PC-9 (cell line): ENCODE data around the gene COX8A. TPM values are rescaled to one million over a fixed set of nuclear protein-coding genes. Genes with fewer than 3 reads are reported as not detected.

Experiments used
- BruUV-seq: library from RNA; stranded (reverse); fragments of 400-500 nt; replicated peaks from 2 replicates; lab custom pipeline; 2021; lab: Mats Ljungman, UMichigan
- CTCF ChIA-PET: fragments of 300-600 bp; sonication (Branson Sonifier 250); formaldehyde crosslinking; loops from one replicate; lab custom pipeline; 2022; ENCODE audit warnings: antibody characterized with exemption; lab: Charles Lee
- POLR2A ChIA-PET: fragments of 300-600 bp; sonication (Branson Sonifier 250); formaldehyde crosslinking; loops from one replicate; lab custom pipeline; 2022; ENCODE audit warnings: antibody characterized with exemption; ENCODE audit not compliant: unreplicated experiment; lab: Charles Lee
- DNase-seq, 2 experiments: peaks; one replicate each; pipeline versions ENCODE4 v3.0.0 to v3.0.0-alpha.2; 2015 to 2022; ENCODE audit warnings: mixed read lengths in 1 of 2
- H2AFZ ChIP-seq: fragments of 200-600 bp; sonication (generic); 2 replicates; pipeline ENCODE4 v1.8.1; 2017; ENCODE audit warnings: antibody characterized with exemption
- H3F3A ChIP-seq: fragments of 200-600 bp; sonication (generic); 2 replicates; pipeline ENCODE4 v1.8.1; 2017; ENCODE audit warnings: antibody characterized with exemption, mild to moderate bottlenecking, low read depth; ENCODE audit not compliant: insufficient read depth
- H3K27ac ChIP-seq: fragments of 200-600 bp; sonication (generic); 2 replicates; pipeline ENCODE4 v1.6.1; 2016; ENCODE audit warnings: mixed run types
- H3K27me3 ChIP-seq: fragments of 200-600 bp; sonication (generic); 2 replicates; pipeline ENCODE4 v1.6.1; 2016; ENCODE audit warnings: low read depth, mixed run types; ENCODE audit not compliant: insufficient read depth
- H3K36me3 ChIP-seq: fragments of 200-600 bp; sonication (generic); 2 replicates; pipeline ENCODE4 v1.6.1; 2016; ENCODE audit warnings: low read depth, mixed run types
- H3K4me1 ChIP-seq: fragments of 200-600 bp; sonication (generic); replicated peaks from 2 replicates; pipeline ENCODE4 v1.6.1; 2016; ENCODE audit warnings: mixed run types; ENCODE audit not compliant: insufficient read depth
- H3K4me2 ChIP-seq: fragments of 200-600 bp; sonication (generic); 2 replicates; pipeline ENCODE4 v1.6.1; 2017; ENCODE audit warnings: mixed run types
- H3K4me3 ChIP-seq: fragments of 200-600 bp; sonication (generic); 2 replicates; pipeline ENCODE4 v1.6.1; 2016; ENCODE audit warnings: mixed run types
- H3K79me2 ChIP-seq: fragments of 200-600 bp; sonication (generic); 2 replicates; pipeline ENCODE4 v1.6.1; 2017; ENCODE audit warnings: low read depth, mixed run types
- H3K9me2 ChIP-seq: fragments of 200-600 bp; sonication (generic); 2 replicates; pipeline ENCODE4 v1.8.1; 2017; ENCODE audit warnings: mild to moderate bottlenecking; ENCODE audit not compliant: insufficient read depth
- H3K9me3 ChIP-seq: fragments of 200-600 bp; sonication (generic); 2 replicates; pipeline ENCODE4 v1.8.1; 2016; ENCODE audit warnings: low read depth; ENCODE audit not compliant: insufficient read depth
- H4K20me1 ChIP-seq: fragments of 200-600 bp; sonication (generic); 2 replicates; pipeline ENCODE4 v1.8.1; 2017; ENCODE audit not compliant: insufficient read depth
- CTCF ChIP-seq: fragments of 200-600 bp; sonication (generic); conservative IDR thresholded peaks from 2 replicates; pipeline ENCODE4 v1.6.1; 2017; ENCODE audit warnings: mixed run types, antibody characterized with exemption, mild to moderate bottlenecking, moderate library complexity
- EZH2 ChIP-seq: fragments of 200-600 bp; sonication (generic); IDR thresholded peaks from 2 replicates; pipeline ENCODE4 v1.8.0; 2017; ENCODE audit warnings: antibody characterized with exemption, low read depth
- intact Hi-C: fragments of 100-400 bp; cut with micrococcal nuclease; formaldehyde crosslinking; loops from one replicate; pipeline ENCODE4 v1.10.0; 2022; ENCODE audit not compliant: unreplicated experiment
- total RNA-seq: library from RNA; stranded (reverse); gene quantifications from 2 replicates; pipeline ENCODE4 v1.2.3, GENCODE V29; 2021

The COX8A gene
- total RNA-seq, 1 experiment from 2014 or later = 547 TPM

- intact Hi-C loops = no loop called here
- Histone ChIP-seq H3K36me3 (no peaks in the 10 kb centered on the region), H3K9me3 (no peaks in the 10 kb centered on the region), H3K4me2 (no peak overlapping the region), H3K4me1 (no peaks in the 10 kb centered on the region), H2AFZ (no peak overlapping the region), H3F3A (peaks cover 6% of the 10 kb centered on the region; the same call in 1 of the 2 replicates), H3K9me2 (no peaks in the 10 kb centered on the region), H3K79me2 (no peaks in the 10 kb centered on the region), H3K27ac (no peak overlapping the region), H3K27me3 (no peaks in the 10 kb centered on the region), H4K20me1 (peaks cover 33% of the 10 kb centered on the region), H3K4me3 (no peak overlapping the region)
- no TSS peak for BruUV-seq
- ChIA-PET CTCF (no interaction called here), POLR2A (no interaction called here)
- no peak for DNase-seq
- no peak for TF ChIP-seq CTCF
- TF ChIP-seq EZH2 = no peak
These were observed 39.9 kb downstream of the COX8A start for GRCh38 chr11:64014356-64014755.

- BruUV-seq = no TSS peak
- Histone ChIP-seq H4K20me1 (peaks cover 33% of the 10 kb centered on the region), H2AFZ (no peak overlapping the region), H3K27me3 (no peaks in the 10 kb centered on the region), H3K9me2 (no peaks in the 10 kb centered on the region), H3K36me3 (no peaks in the 10 kb centered on the region), H3K4me1 (no peaks in the 10 kb centered on the region), H3K9me3 (no peaks in the 10 kb centered on the region), H3K79me2 (no peaks in the 10 kb centered on the region), H3K4me2 (no peak overlapping the region), H3K4me3 (no peak overlapping the region), H3F3A (peaks cover 6% of the 10 kb centered on the region; the same call in 1 of the 2 replicates), H3K27ac (no peak overlapping the region)
- ChIA-PET POLR2A (interaction anchor here (0.6 kb wide), 1 partner anchor 719 kb away, joined by 3 read pairs; no protein-coding TSS in a partner anchor), CTCF (no interaction called here)
- intact Hi-C loops = no loop called here
- DNase-seq = no peak
- no peak for TF ChIP-seq CTCF
- TF ChIP-seq EZH2 = no peak
These were observed 41.1 kb downstream of the COX8A start for GRCh38 chr11:64015510-64015909.

- Histone ChIP-seq H3K27me3 (no peaks in the 10 kb centered on the region), H3K36me3 (no peaks in the 10 kb centered on the region), H4K20me1 (peaks cover 33% of the 10 kb centered on the region), H3K4me3 (no peak overlapping the region), H3K9me3 (no peaks in the 10 kb centered on the region), H3K27ac (no peak overlapping the region), H3K79me2 (no peaks in the 10 kb centered on the region), H3K4me2 (no peak overlapping the region), H3K9me2 (no peaks in the 10 kb centered on the region), H3K4me1 (no peaks in the 10 kb centered on the region), H3F3A (peaks cover 6% of the 10 kb centered on the region; the same call in 1 of the 2 replicates), H2AFZ (no peak overlapping the region)
- DNase-seq = no peak
- ChIA-PET POLR2A (interaction anchor here (0.6 kb wide), 1 partner anchor 719 kb away, joined by 3 read pairs; no protein-coding TSS in a partner anchor), CTCF (interaction anchor here (0.7 kb wide), 2 partner anchors 47 to 137 kb away, joined by 4 to 6 read pairs; no protein-coding TSS in a partner anchor)
- intact Hi-C loops = no loop called here
- BruUV-seq = no TSS peak
- TF ChIP-seq CTCF (no peak), EZH2 (no peak)
These were observed 41.8 kb downstream of the COX8A start for GRCh38 chr11:64015935-64016845.
